Esophagus muscularis mucosa (tissue), 4 donors: ENCODE data around the gene PTPN14. TPM values are rescaled to one million over a fixed set of nuclear protein-coding genes. Genes with fewer than 3 reads are reported as not detected.

Source experiments
- DNase-seq: peaks from one replicate; pipeline ENCODE4 v3.0.0-alpha.2; 2017; ENCODE audit errors: extremely low spot score
- H3K27ac ChIP-seq, 4 donors: fragments of 200-600 bp; sonication (generic); replicated peaks in 1 of 4; 1 replicate in 3 of 4; 2 replicates in 1 of 4; pipeline ENCODE4 v1.5.1; 2016 to 2019; ENCODE audit warnings: mild to moderate bottlenecking in 1 of 4
- H3K27me3 ChIP-seq, 4 donors: fragments of 200-600 bp; sonication (generic); one replicate each; pipeline versions ENCODE4 v1.5.1 to v1.6.0; 2016 to 2019
- H3K36me3 ChIP-seq, 4 donors: fragments of 200-600 bp; sonication (generic); one replicate each; pipeline ENCODE4 v1.5.1; 2016 to 2019
- H3K4me1 ChIP-seq, 4 donors: fragments of 200-600 bp; sonication (generic); one replicate each; pipeline ENCODE4 v1.5.1; 2016 to 2019
- H3K4me3 ChIP-seq, 4 donors: fragments of 200-600 bp; sonication (generic); 1 replicate in 2 of 4; 2 replicates in 2 of 4; pipeline ENCODE4 v1.5.1; 2016 to 2019; ENCODE audit warnings: mild to moderate bottlenecking in 4 of 4, moderate library complexity in 1 of 4
- H3K9me3 ChIP-seq, 4 donors: fragments of 200-600 bp; sonication (generic); 1 replicate in 3 of 4; 2 replicates in 1 of 4; pipeline ENCODE4 v1.5.1; 2016 to 2019
- CTCF ChIP-seq, 3 experiments: fragments of 200-600 bp in 2 of 3; fragments of 450-650 bp in 1 of 3; sonication (generic) in 2 of 3; IDR thresholded peaks; one replicate each; pipeline ENCODE4 v1.5.1; 2017 to 2019; ENCODE audit warnings: antibody characterized with exemption in 3 of 3, mild to moderate bottlenecking in 2 of 3, moderate library complexity in 1 of 3
- EP300 ChIP-seq: sonication (generic); formaldehyde crosslinking; IDR thresholded peaks from one replicate; pipeline ENCODE4 v1.6.1; 2017; ENCODE audit warnings: antibody characterized with exemption
- POLR2A ChIP-seq: fragments of 450-650 bp; IDR thresholded peaks from one replicate; pipeline ENCODE4 v1.6.1; 2017; ENCODE audit warnings: antibody characterized with exemption, moderate library complexity, mild to moderate bottlenecking, low read depth
- POLR2AphosphoS5 ChIP-seq, 2 donors: sonication (generic); formaldehyde crosslinking; IDR thresholded peaks; one replicate each; pipeline ENCODE4 v1.6.1; 2017; ENCODE audit warnings: antibody characterized with exemption in 2 of 2
- WGBS: methylation state at CpG from one replicate; pipeline ENCODE4 v1.1.5; 2018; 5-methylcytosine and 5-hydroxymethylcytosine counted together
- intact Hi-C: fragments of 100-400 bp; cut with DNase I; formaldehyde crosslinking; loops from one replicate; pipeline ENCODE4 v1.15.1; 2023
- total RNA-seq, 4 donors: library from RNA; depleted of rRNA; stranded (reverse); fragments of >200 nt; gene quantifications; one replicate each; pipeline versions ENCODE4 v1.1.0 to v1.2.1, GENCODE V29; 2016

Gene PTPN14
- total RNA-seq, 4 donors from 2014 or later = 48.5 to 108 (median 69.1) TPM

GRCh38 chr1:214462882-214463281, 88.5 kb downstream of the PTPN14 start:
- H3K36me3 ChIP-seq = peaks cover 0 to 4% (median 0%) of the 10 kb centered on the region in 4 donors
- DNase-seq = no peak
- peaks cover 0 to 32% (median 15%) of the 10 kb centered on the region in 4 donors for H3K4me1 ChIP-seq
- no peak overlapping the region for H3K27ac ChIP-seq
- H3K27me3 ChIP-seq = no peaks in the 10 kb centered on the region
- no peaks in the 10 kb centered on the region for H3K9me3 ChIP-seq
- WGBS = 97% methylated on average over 2 of the region's 2 CpGs
- intact Hi-C loops = no loop called here
- no peak overlapping the region for H3K4me3 ChIP-seq
- TF ChIP-seq CTCF (IDR thresholded peaks at IDR 0.05) (no peak), EP300 (no peak), POLR2AphosphoS5 (IDR thresholded peaks at IDR 0.05) (no peak), POLR2A (no peak)

GRCh38 chr1:214461305-214461704, 90.1 kb downstream of the PTPN14 start:
- Histone ChIP-seq H3K4me3 (no peak overlapping the region), H3K27ac (no peak overlapping the region), H3K36me3 (peaks cover 0 to 4% (median 0%) of the 10 kb centered on the region in 4 donors), H3K9me3 (no peaks in the 10 kb centered on the region), H3K27me3 (no peaks in the 10 kb centered on the region), H3K4me1 (peaks cover 0 to 22% (median 5%) of the 10 kb centered on the region in 4 donors)
- DNase-seq = no peak
- no peak for TF ChIP-seq EP300
- 94% methylated on average over 4 of the region's 4 CpGs for WGBS
- intact Hi-C loops = no loop called here

GRCh38 chr1:214460304-214460916, 91.0 kb downstream of the PTPN14 start:
- Histone ChIP-seq H3K9me3 (no peaks in the 10 kb centered on the region), H3K27ac (no peak overlapping the region), H3K4me1 (peaks cover 0 to 29% (median 4%) of the 10 kb centered on the region in 4 donors), H3K27me3 (no peaks in the 10 kb centered on the region), H3K36me3 (peaks cover 0 to 4% (median 0%) of the 10 kb centered on the region in 4 donors), H3K4me3 (no peak overlapping the region)
- TF ChIP-seq EP300 (no peak), POLR2A (no peak), POLR2AphosphoS5 (IDR thresholded peaks at IDR 0.05) (no peak), CTCF (IDR thresholded peaks at IDR 0.05) (no peak)
- WGBS = 42% methylated on average over 2 of the region's 2 CpGs
- intact Hi-C loops = no loop called here
- no peak for DNase-seq

- no peak for TF ChIP-seq POLR2A
- TF ChIP-seq EP300 = no peak
- no peak for TF ChIP-seq POLR2AphosphoS5 (IDR thresholded peaks at IDR 0.05)
- TF ChIP-seq CTCF (IDR thresholded peaks at IDR 0.05) = no peak
- intact Hi-C loops = no loop called here
- H3K27me3 ChIP-seq = no peaks in the 10 kb centered on the region
- no peak for DNase-seq
- peaks cover 2 to 34% (median 9%) of the 10 kb centered on the region in 4 donors for H3K4me1 ChIP-seq
- 87% methylated on average over 3 of the region's 3 CpGs for WGBS
- no peak overlapping the region for H3K27ac ChIP-seq
- no peak overlapping the region for H3K4me3 ChIP-seq
- H3K9me3 ChIP-seq = no peaks in the 10 kb centered on the region
- peaks cover 0 to 4% (median 0%) of the 10 kb centered on the region in 4 donors for H3K36me3 ChIP-seq
Measured at GRCh38 chr1:214459895-214460294, 91.5 kb downstream of the PTPN14 start.

GRCh38 chr1:214458541-214458940, 92.9 kb downstream of the PTPN14 start:
- H3K9me3 ChIP-seq = no peaks in the 10 kb centered on the region
- TF ChIP-seq POLR2AphosphoS5 (IDR thresholded peaks at IDR 0.05) (no peak), CTCF (IDR thresholded peaks at IDR 0.05) (no peak)
- H3K27ac ChIP-seq = no peak overlapping the region
- intact Hi-C loops = no loop called here
- H3K36me3 ChIP-seq = no peaks in the 10 kb centered on the region
- H3K4me1 ChIP-seq = peaks cover 10 to 35% (median 21%) of the 10 kb centered on the region in 4 donors
- H3K4me3 ChIP-seq = no peak overlapping the region
- 68% methylated on average over 1 of the region's 1 CpG for WGBS
- no peaks in the 10 kb centered on the region for H3K27me3 ChIP-seq
- DNase-seq = no peak
